BJ (cell line): ENCODE results near the gene INTS7. TPM values are rescaled to one million over a fixed set of nuclear protein-coding genes. Genes with fewer than 3 reads are reported as not detected.

Source experiments
- CTCF ChIA-PET: fragments of 350-600 bp; formaldehyde crosslinking; extraction: SDS; loops from one replicate; lab custom pipeline; 2021; ENCODE audit warnings: antibody characterized with exemption, inconsistent platforms; lab: Yijun Ruan, JAX
- POLR2A ChIA-PET: fragments of 300-600 bp; sonication (Branson Sonifier 250); formaldehyde crosslinking; extraction: SDS; loops from one replicate; lab custom pipeline; 2021; ENCODE audit warnings: antibody characterized with exemption; lab: Charles Lee
- DNase-seq: peaks from one replicate; pipeline ENCODE4 v3.0.0-alpha.2; 2011; ENCODE audit warnings: low read depth
- H3K27me3 ChIP-seq: 2 replicates; pipeline ENCODE4 v1.6.0; 2011; ENCODE audit warnings: low read length; ENCODE audit not compliant: control insufficient read depth, insufficient read depth
- H3K36me3 ChIP-seq: 2 replicates; pipeline ENCODE4 v1.5.1; 2011; ENCODE audit warnings: low read length; ENCODE audit not compliant: control insufficient read depth, insufficient read depth
- H3K4me3 ChIP-seq: 2 replicates; pipeline ENCODE4 v1.5.1; 2011; ENCODE audit warnings: low read depth, mild to moderate bottlenecking, control low read depth, low read length
- CTCF ChIP-seq: IDR thresholded peaks from 2 replicates; pipeline ENCODE4 v1.5.1; 2011; ENCODE audit warnings: low read depth, mild to moderate bottlenecking, control low read depth, inconsistent platforms, low read length, moderate library complexity; ENCODE audit not compliant: insufficient read depth
- polyA plus RNA-seq: library from polyadenylated mRNA; depleted of rRNA; stranded (reverse); fragments of >200 nt; gene quantifications from 2 replicates; pipeline ENCODE4 v1.2.3, GENCODE V29; 2011

Gene INTS7
- polyA plus RNA-seq, 1 experiment = 11.6 TPM

DNA sequence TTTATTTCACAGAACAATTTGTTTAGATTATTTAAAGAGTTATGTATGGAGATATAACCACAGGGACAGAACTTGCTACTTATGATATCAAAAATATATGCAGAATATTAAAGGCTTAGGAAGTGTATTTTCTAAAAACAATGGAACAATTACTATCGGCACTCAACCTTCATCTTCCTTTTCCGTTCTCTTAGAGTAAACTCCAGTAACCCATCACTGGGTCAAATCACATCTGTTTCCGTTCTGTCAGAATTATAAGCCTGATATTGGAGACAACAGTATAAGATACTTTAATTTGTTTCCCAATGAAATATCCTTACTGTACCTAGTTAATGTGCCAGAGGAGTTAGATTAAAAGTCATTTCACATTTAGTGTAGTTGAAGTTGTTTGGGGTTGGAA is 32.4 kb upstream of the INTS7 start:
- Histone ChIP-seq H3K36me3 (no peaks in the 10 kb centered on the region), H3K27me3 (no peaks in the 10 kb centered on the region), H3K4me3 (no peak overlapping the region)
- no peak for DNase-seq
- ChIA-PET CTCF (interaction anchor here (9.0 kb wide), 1 partner anchor 388 kb away, joined by 152 read pairs; no protein-coding TSS in a partner anchor), POLR2A (no interaction called here)
- no peak for TF ChIP-seq CTCF

- Histone ChIP-seq H3K4me3 (no peak overlapping the region), H3K36me3 (no peaks in the 10 kb centered on the region), H3K27me3 (no peaks in the 10 kb centered on the region)
- ChIA-PET POLR2A (no interaction called here), CTCF (interaction anchor here (1.0 to 9.0 kb wide), 18 partner anchors 8 to 401 kb away, joined by 3 to 152 read pairs (median 5); partner anchors contain the start of genes DTL and INTS7)
- TF ChIP-seq CTCF = peak; percentile 59
- no peak for DNase-seq
Observed at GRCh38 chr1:212062832-212063438, 27.6 kb upstream of the INTS7 start.

DNA sequence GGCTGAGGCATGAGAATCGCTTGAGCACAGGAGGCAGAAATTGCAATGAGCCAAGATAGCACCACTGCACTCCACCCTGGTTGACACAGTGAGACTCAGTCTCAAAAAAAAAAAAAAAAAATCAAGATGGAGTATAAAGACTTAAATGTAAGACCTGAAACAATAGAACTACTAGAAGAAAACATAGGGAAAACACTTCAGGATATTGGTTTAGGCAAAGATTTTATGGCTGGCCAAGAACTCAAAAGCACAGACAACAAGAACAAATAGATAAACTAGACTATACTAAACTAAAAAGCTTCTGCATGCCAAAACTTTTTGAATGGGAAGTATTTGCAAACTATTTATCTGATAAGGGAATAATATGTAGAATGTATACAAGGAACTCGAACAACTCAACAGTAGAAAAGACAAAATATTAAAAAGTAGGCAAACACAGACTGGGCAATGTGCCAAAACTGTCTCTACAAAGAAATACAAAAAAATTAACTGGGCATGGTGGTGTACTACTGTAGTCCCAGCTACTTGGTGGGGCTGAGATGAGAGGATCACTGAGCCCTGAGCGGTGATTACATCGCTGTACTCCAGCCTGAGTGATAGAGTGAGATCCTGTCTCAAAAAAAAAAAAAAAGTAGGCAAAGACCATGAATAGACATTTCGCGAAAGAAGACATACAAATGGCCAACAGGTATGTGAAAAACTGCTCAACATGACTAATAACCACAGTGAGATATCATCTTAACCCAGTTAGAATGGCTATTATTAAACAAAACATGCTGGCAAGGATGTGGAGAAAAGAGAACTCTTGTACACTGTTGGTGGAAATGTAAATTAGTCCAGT is 25.5 kb upstream of the INTS7 start:
- no peak for DNase-seq
- CTCF ChIA-PET = interaction anchor here (0.8 to 9.0 kb wide), 4 partner anchors 10 to 395 kb away, joined by 3 to 152 read pairs (median 4); no protein-coding TSS in a partner anchor
- Histone ChIP-seq H3K27me3 (no peaks in the 10 kb centered on the region), H3K36me3 (peaks cover 1% of the 10 kb centered on the region; the same call in 1 of the 2 replicates), H3K4me3 (no peak overlapping the region)
- TF ChIP-seq CTCF = no peak
- POLR2A ChIA-PET = no interaction called here

GRCh38 chr1:212055333-212055732 is 20.0 kb upstream of the INTS7 start:
- peaks cover 3% of the 10 kb centered on the region; the same call in 1 of the 2 replicates for H3K36me3 ChIP-seq
- POLR2A ChIA-PET = no interaction called here
- no peak for DNase-seq
- H3K4me3 ChIP-seq = no peak overlapping the region
- no peaks in the 10 kb centered on the region for H3K27me3 ChIP-seq
- TF ChIP-seq CTCF = no peak
- CTCF ChIA-PET = interaction anchor here (0.7 to 2.3 kb wide), 4 partner anchors 8 to 400 kb away, joined by 3 to 14 read pairs (median 4); partner anchors contain the start of genes DTL and INTS7

DNA sequence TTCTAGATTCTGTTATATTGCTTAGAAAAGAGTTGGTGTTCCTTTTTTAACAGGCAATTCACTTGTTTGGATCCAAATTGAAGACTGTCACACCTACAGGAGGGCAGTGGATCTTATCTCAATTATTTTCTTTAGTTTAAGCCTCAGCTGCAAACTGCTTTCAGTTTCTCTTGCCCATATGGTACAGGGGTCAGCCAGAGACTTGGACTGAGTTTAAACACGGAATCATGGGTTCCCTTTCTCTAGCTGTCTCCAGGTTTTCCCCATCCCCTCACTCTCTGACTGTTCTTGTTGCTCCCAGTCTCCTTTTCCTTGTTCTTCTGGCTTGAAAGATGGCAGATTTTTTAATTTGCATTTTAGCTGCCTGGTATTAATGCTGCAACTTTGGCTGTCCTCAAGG is 18.6 kb upstream of the INTS7 start:
- Histone ChIP-seq H3K36me3 (peaks cover 3% of the 10 kb centered on the region; the same call in 1 of the 2 replicates), H3K27me3 (no peaks in the 10 kb centered on the region), H3K4me3 (no peak overlapping the region)
- no peak for TF ChIP-seq CTCF
- POLR2A ChIA-PET = interaction anchor here (0.7 kb wide), 1 partner anchor 23 kb away, joined by 3 read pairs; no protein-coding TSS in a partner anchor
- CTCF ChIA-PET = interaction anchor here (0.6 to 2.3 kb wide), 3 partner anchors 9 to 373 kb away, joined by 3 to 14 read pairs (median 3); no protein-coding TSS in a partner anchor
- no peak for DNase-seq
